Neural cell (in vitro differentiated cells): ENCODE measurements around the gene WDFY1. TPM values are rescaled to one million over a fixed set of nuclear protein-coding genes. Genes with fewer than 3 reads are reported as not detected.

Source experiments
- H2AFZ ChIP-seq: fragments of 200-600, 300-800 bp; sonication (generic), shearing (Covaris generic); 2 replicates; pipeline ENCODE4 v1.6.0; 2014; ENCODE audit warnings: low read depth, mild to moderate bottlenecking, antibody characterized with exemption, low read length, moderate library complexity
- H3F3A ChIP-seq: fragments of 200-600 bp; shearing (Covaris generic); 2 replicates; pipeline ENCODE4 v1.6.1; 2016; ENCODE audit warnings: mild to moderate bottlenecking, moderate library complexity, mixed read lengths, antibody characterized with exemption, low read length; ENCODE audit not compliant: insufficient read depth, poor library complexity, severe bottlenecking
- H3K27ac ChIP-seq: fragments of 200-600, 300-800 bp; sonication (generic), shearing (Covaris generic); 2 replicates; pipeline ENCODE4 v1.5.1; 2014; ENCODE audit warnings: mild to moderate bottlenecking, low read length, moderate library complexity
- H3K27me3 ChIP-seq: fragments of 300-800, 200-600 bp; sonication (generic), shearing (Covaris generic); 2 replicates; pipeline ENCODE4 v1.6.0; 2014; ENCODE audit warnings: mild to moderate bottlenecking, low read depth, low read length, moderate library complexity; ENCODE audit not compliant: insufficient read depth
- H3K36me3 ChIP-seq: fragments of 300-800, 200-600 bp; sonication (generic), shearing (Covaris generic); 2 replicates; pipeline ENCODE4 v1.5.1; 2014; ENCODE audit warnings: mild to moderate bottlenecking, antibody characterized with exemption, low read length, moderate library complexity; ENCODE audit not compliant: insufficient read depth
- H3K4me2 ChIP-seq: fragments of 300-800, 200-600 bp; sonication (generic), shearing (Covaris generic); 2 replicates; pipeline ENCODE4 v1.6.0; 2014; ENCODE audit warnings: mild to moderate bottlenecking, low read length
- H3K4me3 ChIP-seq: fragments of 300-800, 200-600 bp; sonication (generic), shearing (Covaris generic); 2 replicates; pipeline ENCODE4 v1.5.1; 2014; ENCODE audit warnings: mild to moderate bottlenecking, low read length, moderate library complexity
- H3K79me2 ChIP-seq: fragments of 200-600 bp; shearing (Covaris generic); replicated peaks from 2 replicates; pipeline ENCODE4 v1.6.0; 2014; ENCODE audit warnings: mild to moderate bottlenecking, low read length, moderate library complexity; ENCODE audit not compliant: insufficient read depth
- H3K9ac ChIP-seq: fragments of 300-800, 200-600 bp; sonication (generic), shearing (Covaris generic); 2 replicates; pipeline ENCODE4 v1.6.1; 2016; ENCODE audit warnings: mild to moderate bottlenecking, low read length, mixed read lengths
- H3K9me2 ChIP-seq: fragments of 200-600 bp; shearing (Covaris generic); 2 replicates; pipeline ENCODE4 v1.6.1; 2016; ENCODE audit warnings: mild to moderate bottlenecking, low read length, mixed read lengths; ENCODE audit not compliant: insufficient read depth
- H3K9me3 ChIP-seq: fragments of 200-600, 300-800 bp; sonication (generic), shearing (Covaris generic); 2 replicates; pipeline ENCODE4 v1.6.1; 2016; ENCODE audit warnings: mild to moderate bottlenecking, mixed run types, low read length, moderate library complexity, mixed read lengths
- H4K20me1 ChIP-seq: fragments of 200-600 bp; shearing (Covaris generic); 2 replicates; pipeline ENCODE4 v1.6.1; 2016; ENCODE audit warnings: mild to moderate bottlenecking, mixed run types; ENCODE audit not compliant: insufficient read depth
- EP300 ChIP-seq: fragments of 450-650 bp; conservative IDR thresholded peaks from 2 replicates; pipeline ENCODE4 v1.6.1; 2014; ENCODE audit warnings: antibody characterized with exemption, mild to moderate bottlenecking, moderate library complexity; ENCODE audit not compliant: poor library complexity, severe bottlenecking
- EZH2 ChIP-seq: fragments of 200-600, 300-800 bp; shearing (Covaris generic), sonication (generic); IDR thresholded peaks from 2 replicates; pipeline ENCODE4 v1.6.1; 2014; ENCODE audit warnings: antibody characterized with exemption, low read length, borderline replicate concordance, mild to moderate bottlenecking; ENCODE audit not compliant: insufficient read depth, poor library complexity, severe bottlenecking
- MXI1 ChIP-seq: fragments of 450-650 bp; conservative IDR thresholded peaks from 2 replicates; pipeline ENCODE4 v1.6.1; 2014; ENCODE audit warnings: antibody characterized with exemption, mild to moderate bottlenecking; ENCODE audit not compliant: poor library complexity, severe bottlenecking
- POLR2AphosphoS5 ChIP-seq: IDR thresholded peaks from 2 replicates; pipeline ENCODE4 v1.6.1; 2012
- RAD21 ChIP-seq: fragments of 450-650 bp; conservative IDR thresholded peaks from 2 replicates; pipeline ENCODE4 v1.6.1; 2014; ENCODE audit warnings: antibody characterized with exemption, mild to moderate bottlenecking, moderate library complexity
- REST ChIP-seq: IDR thresholded peaks from 2 replicates; pipeline ENCODE4 v1.6.1; 2012; ENCODE audit warnings: borderline replicate concordance
- SMC3 ChIP-seq: fragments of 450-650 bp; conservative IDR thresholded peaks from 2 replicates; pipeline ENCODE4 v1.6.1; 2014; ENCODE audit warnings: antibody characterized with exemption, mild to moderate bottlenecking, moderate library complexity; ENCODE audit not compliant: poor library complexity
- TAF1 ChIP-seq: IDR thresholded peaks from 2 replicates; pipeline ENCODE4 v1.6.1; 2012; ENCODE audit warnings: low read depth
- polyA plus RNA-seq: library from polyadenylated mRNA; depleted of rRNA; stranded (reverse); fragments of >200 nt; gene quantifications from 2 replicates; pipeline ENCODE4 v1.2.3, GENCODE V29; 2014
- TF ChIP-seq, protein P1 (sequence below): fragments of 450-650 bp; IDR thresholded peaks from 2 replicates; pipeline ENCODE4 v1.5.1; 2014; ENCODE audit warnings: antibody characterized with exemption, mild to moderate bottlenecking, moderate library complexity; ENCODE audit not compliant: poor library complexity, severe bottlenecking

Gene WDFY1
- polyA plus RNA-seq, 1 donor from 2014 or later, result 49.4 TPM

- H3F3A ChIP-seq, result no peaks in the 10 kb centered on the region
- H3K9me2 ChIP-seq, result no peaks in the 10 kb centered on the region
- no peaks in the 10 kb centered on the region for H3K36me3 ChIP-seq
- no peaks in the 10 kb centered on the region for H3K79me2 ChIP-seq
- TF ChIP-seq RAD21, result peak; percentile 90
- no peak for TF ChIP-seq REST
- peak; percentile 92 for TF ChIP-seq SMC3
- TF ChIP-seq TAF1, result no peak
- TF ChIP-seq POLR2AphosphoS5, result no peak
- TF ChIP-seq EP300, result no peak
- TF ChIP-seq, protein P1, sequence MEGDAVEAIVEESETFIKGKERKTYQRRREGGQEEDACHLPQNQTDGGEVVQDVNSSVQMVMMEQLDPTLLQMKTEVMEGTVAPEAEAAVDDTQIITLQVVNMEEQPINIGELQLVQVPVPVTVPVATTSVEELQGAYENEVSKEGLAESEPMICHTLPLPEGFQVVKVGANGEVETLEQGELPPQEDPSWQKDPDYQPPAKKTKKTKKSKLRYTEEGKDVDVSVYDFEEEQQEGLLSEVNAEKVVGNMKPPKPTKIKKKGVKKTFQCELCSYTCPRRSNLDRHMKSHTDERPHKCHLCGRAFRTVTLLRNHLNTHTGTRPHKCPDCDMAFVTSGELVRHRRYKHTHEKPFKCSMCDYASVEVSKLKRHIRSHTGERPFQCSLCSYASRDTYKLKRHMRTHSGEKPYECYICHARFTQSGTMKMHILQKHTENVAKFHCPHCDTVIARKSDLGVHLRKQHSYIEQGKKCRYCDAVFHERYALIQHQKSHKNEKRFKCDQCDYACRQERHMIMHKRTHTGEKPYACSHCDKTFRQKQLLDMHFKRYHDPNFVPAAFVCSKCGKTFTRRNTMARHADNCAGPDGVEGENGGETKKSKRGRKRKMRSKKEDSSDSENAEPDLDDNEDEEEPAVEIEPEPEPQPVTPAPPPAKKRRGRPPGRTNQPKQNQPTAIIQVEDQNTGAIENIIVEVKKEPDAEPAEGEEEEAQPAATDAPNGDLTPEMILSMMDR, result peak; percentile 92
- TF ChIP-seq EZH2, result no peak
- TF ChIP-seq MXI1, result no peak
- H3K9me3 ChIP-seq, result no peaks in the 10 kb centered on the region
- H3K27me3 ChIP-seq, result no peaks in the 10 kb centered on the region
- H3K4me2 ChIP-seq, result no peak overlapping the region
- H4K20me1 ChIP-seq, result no peaks in the 10 kb centered on the region
- H3K9ac ChIP-seq, result no peak overlapping the region
- H3K27ac ChIP-seq, result no peak overlapping the region
- no peak overlapping the region for H3K4me3 ChIP-seq
- no peak overlapping the region for H2AFZ ChIP-seq
Measured at GRCh38 chr2:223970343-223971128, 25.4 kb upstream of the WDFY1 start.

GRCh38 chr2:223969856-223970255 is 24.7 kb upstream of the WDFY1 start:
- Histone ChIP-seq H3K27ac (no peak overlapping the region), H4K20me1 (no peaks in the 10 kb centered on the region), H2AFZ (no peak overlapping the region), H3K9ac (no peak overlapping the region), H3K4me2 (no peak overlapping the region), H3K27me3 (no peaks in the 10 kb centered on the region), H3K9me2 (no peaks in the 10 kb centered on the region), H3K4me3 (no peak overlapping the region), H3K9me3 (no peaks in the 10 kb centered on the region), H3K79me2 (no peaks in the 10 kb centered on the region), H3K36me3 (no peaks in the 10 kb centered on the region), H3F3A (no peaks in the 10 kb centered on the region)
- no peak for TF ChIP-seq POLR2AphosphoS5
- TF ChIP-seq, protein P1, result no peak
- no peak for TF ChIP-seq SMC3
